Measurements from ENCODE around the gene MED10.

- TF ChIP-seq, protein P1, sequence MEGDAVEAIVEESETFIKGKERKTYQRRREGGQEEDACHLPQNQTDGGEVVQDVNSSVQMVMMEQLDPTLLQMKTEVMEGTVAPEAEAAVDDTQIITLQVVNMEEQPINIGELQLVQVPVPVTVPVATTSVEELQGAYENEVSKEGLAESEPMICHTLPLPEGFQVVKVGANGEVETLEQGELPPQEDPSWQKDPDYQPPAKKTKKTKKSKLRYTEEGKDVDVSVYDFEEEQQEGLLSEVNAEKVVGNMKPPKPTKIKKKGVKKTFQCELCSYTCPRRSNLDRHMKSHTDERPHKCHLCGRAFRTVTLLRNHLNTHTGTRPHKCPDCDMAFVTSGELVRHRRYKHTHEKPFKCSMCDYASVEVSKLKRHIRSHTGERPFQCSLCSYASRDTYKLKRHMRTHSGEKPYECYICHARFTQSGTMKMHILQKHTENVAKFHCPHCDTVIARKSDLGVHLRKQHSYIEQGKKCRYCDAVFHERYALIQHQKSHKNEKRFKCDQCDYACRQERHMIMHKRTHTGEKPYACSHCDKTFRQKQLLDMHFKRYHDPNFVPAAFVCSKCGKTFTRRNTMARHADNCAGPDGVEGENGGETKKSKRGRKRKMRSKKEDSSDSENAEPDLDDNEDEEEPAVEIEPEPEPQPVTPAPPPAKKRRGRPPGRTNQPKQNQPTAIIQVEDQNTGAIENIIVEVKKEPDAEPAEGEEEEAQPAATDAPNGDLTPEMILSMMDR (IDR thresholded peaks at IDR 0.05), result no peak
- no peak for TF ChIP-seq POLR2A (IDR thresholded peaks at IDR 0.05)
These were observed 56.1 kb downstream of the MED10 start for GRCh38 chr5:6322163-6322713.

Measured in thyroid gland (tissue), 4 donors.